PC-9 (cell line): ENCODE results near the gene FADS3. TPM values are rescaled to one million over a fixed set of nuclear protein-coding genes. Genes with fewer than 3 reads are reported as not detected.

Experiments
- BruUV-seq: library from RNA; stranded (reverse); fragments of 400-500 nt; replicated peaks from 2 replicates; lab custom pipeline; 2021; lab: Mats Ljungman, UMichigan
- CTCF ChIA-PET: fragments of 300-600 bp; sonication (Branson Sonifier 250); formaldehyde crosslinking; loops from one replicate; lab custom pipeline; 2022; ENCODE audit warnings: antibody characterized with exemption; lab: Charles Lee
- POLR2A ChIA-PET: fragments of 300-600 bp; sonication (Branson Sonifier 250); formaldehyde crosslinking; loops from one replicate; lab custom pipeline; 2022; ENCODE audit warnings: antibody characterized with exemption; ENCODE audit not compliant: unreplicated experiment; lab: Charles Lee
- DNase-seq, 2 experiments: peaks; one replicate each; pipeline versions ENCODE4 v3.0.0 to v3.0.0-alpha.2; 2015 to 2022; ENCODE audit warnings: mixed read lengths in 1 of 2
- H2AFZ ChIP-seq: fragments of 200-600 bp; sonication (generic); 2 replicates; pipeline ENCODE4 v1.8.1; 2017; ENCODE audit warnings: antibody characterized with exemption
- H3F3A ChIP-seq: fragments of 200-600 bp; sonication (generic); 2 replicates; pipeline ENCODE4 v1.8.1; 2017; ENCODE audit warnings: antibody characterized with exemption, mild to moderate bottlenecking, low read depth; ENCODE audit not compliant: insufficient read depth
- H3K27ac ChIP-seq: fragments of 200-600 bp; sonication (generic); 2 replicates; pipeline ENCODE4 v1.6.1; 2016; ENCODE audit warnings: mixed run types
- H3K27me3 ChIP-seq: fragments of 200-600 bp; sonication (generic); 2 replicates; pipeline ENCODE4 v1.6.1; 2016; ENCODE audit warnings: low read depth, mixed run types; ENCODE audit not compliant: insufficient read depth
- H3K36me3 ChIP-seq: fragments of 200-600 bp; sonication (generic); 2 replicates; pipeline ENCODE4 v1.6.1; 2016; ENCODE audit warnings: low read depth, mixed run types
- H3K4me1 ChIP-seq: fragments of 200-600 bp; sonication (generic); replicated peaks from 2 replicates; pipeline ENCODE4 v1.6.1; 2016; ENCODE audit warnings: mixed run types; ENCODE audit not compliant: insufficient read depth
- H3K4me2 ChIP-seq: fragments of 200-600 bp; sonication (generic); 2 replicates; pipeline ENCODE4 v1.6.1; 2017; ENCODE audit warnings: mixed run types
- H3K4me3 ChIP-seq: fragments of 200-600 bp; sonication (generic); 2 replicates; pipeline ENCODE4 v1.6.1; 2016; ENCODE audit warnings: mixed run types
- H3K79me2 ChIP-seq: fragments of 200-600 bp; sonication (generic); 2 replicates; pipeline ENCODE4 v1.6.1; 2017; ENCODE audit warnings: low read depth, mixed run types
- H3K9me2 ChIP-seq: fragments of 200-600 bp; sonication (generic); 2 replicates; pipeline ENCODE4 v1.8.1; 2017; ENCODE audit warnings: mild to moderate bottlenecking; ENCODE audit not compliant: insufficient read depth
- H3K9me3 ChIP-seq: fragments of 200-600 bp; sonication (generic); 2 replicates; pipeline ENCODE4 v1.8.1; 2016; ENCODE audit warnings: low read depth; ENCODE audit not compliant: insufficient read depth
- H4K20me1 ChIP-seq: fragments of 200-600 bp; sonication (generic); 2 replicates; pipeline ENCODE4 v1.8.1; 2017; ENCODE audit not compliant: insufficient read depth
- EZH2 ChIP-seq: fragments of 200-600 bp; sonication (generic); IDR thresholded peaks from 2 replicates; pipeline ENCODE4 v1.8.0; 2017; ENCODE audit warnings: antibody characterized with exemption, low read depth
- intact Hi-C: fragments of 100-400 bp; cut with micrococcal nuclease; formaldehyde crosslinking; loops from one replicate; pipeline ENCODE4 v1.10.0; 2022; ENCODE audit not compliant: unreplicated experiment
- total RNA-seq: library from RNA; stranded (reverse); gene quantifications from 2 replicates; pipeline ENCODE4 v1.2.3, GENCODE V29; 2021
- TF ChIP-seq, protein P1 (sequence below): fragments of 200-600 bp; sonication (generic); conservative IDR thresholded peaks from 2 replicates; pipeline ENCODE4 v1.6.1; 2017; ENCODE audit warnings: mixed run types, antibody characterized with exemption, mild to moderate bottlenecking, moderate library complexity

FADS3 gene
- total RNA-seq, 1 experiment from 2014 or later: 75.5 TPM

- intact Hi-C loops: loop anchor here (5.0 kb wide), 1 partner anchor 67 kb away; no protein-coding TSS in a partner anchor
- Histone ChIP-seq H3F3A (peaks cover 17% of the 10 kb centered on the region), H3K36me3 (no peaks in the 10 kb centered on the region), H3K4me3 (no peak overlapping the region), H3K27ac (no peak overlapping the region), H3K9me2 (no peaks in the 10 kb centered on the region), H3K27me3 (no peaks in the 10 kb centered on the region), H2AFZ (no peak overlapping the region), H4K20me1 (no peaks in the 10 kb centered on the region), H3K79me2 (no peaks in the 10 kb centered on the region), H3K4me2 (no peak overlapping the region), H3K4me1 (peaks cover 1% of the 10 kb centered on the region; the same call in 1 of the 2 replicates), H3K9me3 (no peaks in the 10 kb centered on the region)
- DNase-seq: no peak
- BruUV-seq: no TSS peak
- CTCF ChIA-PET: interaction anchor here (1.3 kb wide), 1 partner anchor 212 kb away, joined by 3 read pairs; no protein-coding TSS in a partner anchor
- POLR2A ChIA-PET: no interaction called here
- TF ChIP-seq, protein P1, sequence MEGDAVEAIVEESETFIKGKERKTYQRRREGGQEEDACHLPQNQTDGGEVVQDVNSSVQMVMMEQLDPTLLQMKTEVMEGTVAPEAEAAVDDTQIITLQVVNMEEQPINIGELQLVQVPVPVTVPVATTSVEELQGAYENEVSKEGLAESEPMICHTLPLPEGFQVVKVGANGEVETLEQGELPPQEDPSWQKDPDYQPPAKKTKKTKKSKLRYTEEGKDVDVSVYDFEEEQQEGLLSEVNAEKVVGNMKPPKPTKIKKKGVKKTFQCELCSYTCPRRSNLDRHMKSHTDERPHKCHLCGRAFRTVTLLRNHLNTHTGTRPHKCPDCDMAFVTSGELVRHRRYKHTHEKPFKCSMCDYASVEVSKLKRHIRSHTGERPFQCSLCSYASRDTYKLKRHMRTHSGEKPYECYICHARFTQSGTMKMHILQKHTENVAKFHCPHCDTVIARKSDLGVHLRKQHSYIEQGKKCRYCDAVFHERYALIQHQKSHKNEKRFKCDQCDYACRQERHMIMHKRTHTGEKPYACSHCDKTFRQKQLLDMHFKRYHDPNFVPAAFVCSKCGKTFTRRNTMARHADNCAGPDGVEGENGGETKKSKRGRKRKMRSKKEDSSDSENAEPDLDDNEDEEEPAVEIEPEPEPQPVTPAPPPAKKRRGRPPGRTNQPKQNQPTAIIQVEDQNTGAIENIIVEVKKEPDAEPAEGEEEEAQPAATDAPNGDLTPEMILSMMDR: no peak
- TF ChIP-seq EZH2: no peak
Observed at GRCh38 chr11:61895718-61896059, 4.3 kb upstream of the FADS3 start.

GRCh38 chr11:61895046-61895717, 3.8 kb upstream of the FADS3 start:
- BruUV-seq: no TSS peak
- intact Hi-C loops: loop anchor here (5.0 kb wide), 1 partner anchor 67 kb away; no protein-coding TSS in a partner anchor
- POLR2A ChIA-PET: no interaction called here

GRCh38 chr11:61893981-61894380, 2.6 kb upstream of the FADS3 start:
- CTCF ChIA-PET: no interaction called here
- H2AFZ ChIP-seq: no peak overlapping the region
- H3K4me3 ChIP-seq: no peak overlapping the region
- H3K27me3 ChIP-seq: no peaks in the 10 kb centered on the region
- intact Hi-C loops: no loop called here
- no peak for DNase-seq
- H3K9me3 ChIP-seq: no peaks in the 10 kb centered on the region
- no peaks in the 10 kb centered on the region for H3K9me2 ChIP-seq
- no peaks in the 10 kb centered on the region for H3K36me3 ChIP-seq
- TF ChIP-seq, protein P1: no peak
- TF ChIP-seq EZH2: no peak
- H3K79me2 ChIP-seq: no peaks in the 10 kb centered on the region
- H3K4me2 ChIP-seq: no peak overlapping the region
- H3K4me1 ChIP-seq: peaks cover 12% of the 10 kb centered on the region
- no TSS peak for BruUV-seq
- no peak overlapping the region for H3K27ac ChIP-seq
- POLR2A ChIA-PET: interaction anchor here (0.6 kb wide), 1 partner anchor 102 kb away, joined by 3 read pairs; no protein-coding TSS in a partner anchor
- H3F3A ChIP-seq: peaks cover 21% of the 10 kb centered on the region
- no peaks in the 10 kb centered on the region for H4K20me1 ChIP-seq

More at GRCh38 chr11:61895046-61895717, 3.8 kb upstream of the FADS3 start:
- CTCF ChIA-PET: interaction anchor here (1.3 kb wide), 1 partner anchor 213 kb away, joined by 3 read pairs; no protein-coding TSS in a partner anchor
- H3K4me1 ChIP-seq: peaks cover 7% of the 10 kb centered on the region
- H3K4me2 ChIP-seq: no peak overlapping the region
- no peak overlapping the region for H2AFZ ChIP-seq
- H3K27ac ChIP-seq: no peak overlapping the region
- no peaks in the 10 kb centered on the region for H3K79me2 ChIP-seq
- H3K36me3 ChIP-seq: no peaks in the 10 kb centered on the region
- H3F3A ChIP-seq: peaks cover 18% of the 10 kb centered on the region
- H3K27me3 ChIP-seq: no peaks in the 10 kb centered on the region
- no peaks in the 10 kb centered on the region for H3K9me3 ChIP-seq
- H4K20me1 ChIP-seq: no peaks in the 10 kb centered on the region
- no peaks in the 10 kb centered on the region for H3K9me2 ChIP-seq
- H3K4me3 ChIP-seq: no peak overlapping the region
- TF ChIP-seq EZH2: no peak
- TF ChIP-seq, protein P1: no peak
- DNase-seq: no peak
